ENCODE results near the gene UBASH3B.

Gene UBASH3B

DNA sequence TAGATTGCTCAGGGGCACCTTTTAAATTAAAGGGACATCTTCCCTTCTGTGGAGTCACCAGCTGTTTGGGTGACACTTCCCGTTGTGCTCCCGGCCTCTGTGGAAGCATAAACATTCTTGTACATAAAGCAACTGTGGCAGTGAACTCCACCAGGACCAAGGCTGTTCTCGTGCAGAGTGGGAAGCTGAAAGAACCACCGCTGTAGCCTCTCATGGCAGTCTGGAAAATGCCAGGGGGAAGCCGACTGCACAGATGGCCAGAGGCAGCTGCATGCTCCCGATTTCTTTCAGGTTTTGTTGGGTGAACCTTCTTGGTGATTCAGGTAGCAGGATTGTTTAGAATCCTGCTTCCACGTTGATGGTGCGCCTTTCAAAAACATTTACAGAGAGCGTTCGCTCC, 10.3 kb downstream of the UBASH3B start:
- Histone ChIP-seq H3K4me3 (ENCODE audit: low read length) (no peak overlapping the region), H3K9me3 (replicated peaks; ENCODE audit: low read length) (no peaks in the 10 kb centered on the region), H3K4me2 (ENCODE audit: low read length) (no peak overlapping the region), H3K27me3 (ENCODE audit: control insufficient read depth, insufficient read depth, low read length) (no peaks in the 10 kb centered on the region), H3K4me1 (ENCODE audit: control insufficient read depth, insufficient read depth, low read length) (peaks cover 32% of the 10 kb centered on the region), H3K9ac (ENCODE audit: low read depth, low read length) (no peak overlapping the region), H3K36me3 (ENCODE audit: insufficient read depth, low read length) (peaks cover 30% of the 10 kb centered on the region)

DNA sequence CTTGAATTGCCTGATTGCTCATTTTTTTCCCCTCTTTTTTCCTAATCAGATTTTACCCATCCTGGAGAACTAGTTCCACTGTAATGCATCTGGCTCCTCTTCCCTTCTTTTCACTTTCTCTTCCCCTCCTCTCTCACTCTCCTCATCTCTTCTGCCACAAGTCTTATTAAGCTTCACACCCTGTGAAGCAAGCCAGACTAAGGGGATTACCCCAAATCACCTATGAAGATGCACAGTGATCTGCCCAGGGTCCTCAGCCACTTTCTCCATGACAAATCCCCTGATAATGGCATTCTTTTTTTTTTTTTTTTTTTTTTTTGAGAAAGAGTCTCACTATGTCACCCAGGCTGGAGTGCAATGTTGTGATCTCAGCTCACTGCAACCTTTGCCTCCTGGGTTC, 11.2 kb downstream of the UBASH3B start:
- H3K27me3 ChIP-seq (ENCODE audit: control insufficient read depth, insufficient read depth, low read length): no peaks in the 10 kb centered on the region
- H3K9ac ChIP-seq (ENCODE audit: low read depth, low read length): no peak overlapping the region
- H3K4me2 ChIP-seq (ENCODE audit: low read length): no peak overlapping the region
- H3K4me3 ChIP-seq (ENCODE audit: low read length): no peak overlapping the region
- H3K4me1 ChIP-seq (ENCODE audit: control insufficient read depth, insufficient read depth, low read length): peaks cover 27% of the 10 kb centered on the region
- peaks cover 27% of the 10 kb centered on the region for H3K36me3 ChIP-seq (ENCODE audit: insufficient read depth, low read length)
- no peaks in the 10 kb centered on the region for H3K9me3 ChIP-seq (replicated peaks; ENCODE audit: low read length)

DNA sequence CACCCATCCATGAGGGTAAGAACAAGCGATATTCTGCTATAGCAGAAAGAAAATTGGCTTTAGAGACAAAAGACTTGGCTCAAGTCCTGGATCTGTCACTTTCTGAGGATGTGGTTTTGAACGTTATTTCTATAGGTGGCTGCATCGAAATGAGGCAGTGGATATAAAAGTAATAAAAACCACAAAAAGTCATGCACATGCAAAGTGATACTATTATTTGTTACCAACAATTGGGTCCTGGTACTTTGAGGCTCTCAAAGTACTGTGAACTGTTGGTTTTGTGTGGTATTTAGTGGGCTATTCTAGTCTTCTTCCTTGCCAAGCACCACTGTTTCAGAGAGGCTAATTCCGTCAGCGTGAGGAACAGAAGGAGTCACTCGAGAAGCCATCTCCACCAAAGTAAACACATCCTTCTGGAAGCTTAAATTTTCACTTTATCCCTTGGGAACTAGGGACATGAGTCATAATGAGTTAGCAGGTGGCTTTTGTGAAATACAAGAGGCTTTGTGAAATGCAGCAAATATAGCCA, 13.1 kb downstream of the UBASH3B start:
- Histone ChIP-seq H3K4me3 (ENCODE audit: low read length) (no peak overlapping the region), H3K9ac (ENCODE audit: low read depth, low read length) (no peak overlapping the region), H3K4me1 (ENCODE audit: control insufficient read depth, insufficient read depth, low read length) (peaks cover 31% of the 10 kb centered on the region)

DNA sequence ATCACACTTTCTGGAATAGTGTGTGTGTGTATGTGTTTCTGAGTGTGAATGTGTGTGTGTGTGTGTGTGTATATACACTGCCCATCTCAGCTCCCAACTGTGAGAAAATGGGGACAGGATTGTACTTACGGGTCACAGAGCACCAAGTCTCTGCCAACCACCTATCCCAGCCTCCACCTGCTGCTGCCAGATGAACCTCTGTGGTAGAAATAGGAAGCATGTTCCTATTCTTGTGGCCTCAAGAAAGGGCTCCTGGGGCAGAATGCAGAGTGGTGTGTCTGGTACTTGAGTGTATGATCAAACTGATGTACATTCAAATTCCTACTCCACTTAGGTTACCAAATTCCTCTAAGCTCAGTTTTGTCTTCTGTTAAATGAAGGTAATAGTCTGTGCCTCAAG, 14.6 kb downstream of the UBASH3B start:
- H3K9me3 ChIP-seq (replicated peaks; ENCODE audit: low read length): no peaks in the 10 kb centered on the region

More for the DNA sequence above, 13.1 kb downstream of the UBASH3B start:
- H3K36me3 ChIP-seq (ENCODE audit: insufficient read depth, low read length): peaks cover 29% of the 10 kb centered on the region
- no peaks in the 10 kb centered on the region for H3K27me3 ChIP-seq (ENCODE audit: control insufficient read depth, insufficient read depth, low read length)
- H3K9me3 ChIP-seq (replicated peaks; ENCODE audit: low read length): no peaks in the 10 kb centered on the region
- H3K4me2 ChIP-seq (ENCODE audit: low read length): peak overlapping the region; percentile 33

DNA sequence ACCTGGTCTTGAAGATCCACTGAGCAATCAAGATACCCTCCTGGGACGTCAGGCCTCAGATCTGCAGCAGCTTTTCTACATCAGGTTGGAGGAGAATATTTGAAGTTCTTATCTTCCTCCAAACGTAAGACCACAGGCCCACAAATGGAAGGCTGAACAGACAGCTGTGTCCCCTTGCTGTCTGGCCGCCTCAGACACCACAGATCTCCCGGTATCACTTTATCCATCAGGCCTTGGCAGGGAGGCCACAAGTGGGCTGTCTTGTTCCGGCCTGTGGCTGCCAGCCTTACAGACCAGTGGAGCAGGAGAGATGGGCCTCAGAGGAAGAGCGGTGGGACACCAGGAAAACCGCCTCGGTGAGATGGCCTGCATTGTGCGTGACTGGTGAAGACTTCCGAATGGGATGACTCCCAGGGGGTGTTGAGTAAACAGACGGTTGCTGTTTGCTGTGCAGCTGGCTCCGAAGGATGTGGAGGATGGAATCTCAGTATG, 15.9 kb downstream of the UBASH3B start:
- no peak overlapping the region for H3K4me2 ChIP-seq (ENCODE audit: low read length)
- peaks cover 25% of the 10 kb centered on the region for H3K4me1 ChIP-seq (ENCODE audit: control insufficient read depth, insufficient read depth, low read length)

More for the DNA sequence above, 14.6 kb downstream of the UBASH3B start:
- H3K4me1 ChIP-seq (ENCODE audit: control insufficient read depth, insufficient read depth, low read length): peaks cover 25% of the 10 kb centered on the region
- no peak overlapping the region for H3K9ac ChIP-seq (ENCODE audit: low read depth, low read length)
- H3K4me2 ChIP-seq (ENCODE audit: low read length): no peak overlapping the region
- H3K36me3 ChIP-seq (ENCODE audit: insufficient read depth, low read length): peaks cover 29% of the 10 kb centered on the region
- no peaks in the 10 kb centered on the region for H3K27me3 ChIP-seq (ENCODE audit: control insufficient read depth, insufficient read depth, low read length)
- no peak overlapping the region for H3K4me3 ChIP-seq (ENCODE audit: low read length)

DNA sequence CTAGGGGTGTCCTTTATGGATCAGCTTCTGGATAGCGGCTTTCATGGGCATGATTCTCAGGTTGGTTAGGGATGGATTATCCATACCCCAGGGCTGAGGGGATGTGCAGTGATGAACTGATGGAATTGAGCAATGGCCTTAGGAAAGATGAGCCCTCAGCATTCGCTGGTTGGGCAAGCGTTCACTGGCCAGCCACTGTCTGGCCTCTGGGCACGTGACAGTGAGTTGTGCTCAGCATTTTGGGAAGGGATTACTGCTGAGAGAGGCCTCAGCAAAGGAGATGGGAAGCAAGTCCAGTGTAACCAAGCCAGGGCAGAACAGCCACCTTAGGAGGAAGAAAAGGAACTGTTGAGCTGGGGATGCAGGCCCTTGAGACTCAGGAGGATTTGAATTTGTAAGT, 17.4 kb downstream of the UBASH3B start:
- peaks cover 30% of the 10 kb centered on the region for H3K36me3 ChIP-seq (ENCODE audit: insufficient read depth, low read length)
- H3K4me2 ChIP-seq (ENCODE audit: low read length): no peak overlapping the region

More for the DNA sequence above, 15.9 kb downstream of the UBASH3B start:
- Histone ChIP-seq H3K9ac (ENCODE audit: low read depth, low read length) (no peak overlapping the region), H3K4me3 (ENCODE audit: low read length) (no peak overlapping the region), H3K9me3 (replicated peaks; ENCODE audit: low read length) (no peaks in the 10 kb centered on the region), H3K36me3 (ENCODE audit: insufficient read depth, low read length) (peaks cover 24% of the 10 kb centered on the region), H3K27me3 (ENCODE audit: control insufficient read depth, insufficient read depth, low read length) (no peaks in the 10 kb centered on the region)

DNA sequence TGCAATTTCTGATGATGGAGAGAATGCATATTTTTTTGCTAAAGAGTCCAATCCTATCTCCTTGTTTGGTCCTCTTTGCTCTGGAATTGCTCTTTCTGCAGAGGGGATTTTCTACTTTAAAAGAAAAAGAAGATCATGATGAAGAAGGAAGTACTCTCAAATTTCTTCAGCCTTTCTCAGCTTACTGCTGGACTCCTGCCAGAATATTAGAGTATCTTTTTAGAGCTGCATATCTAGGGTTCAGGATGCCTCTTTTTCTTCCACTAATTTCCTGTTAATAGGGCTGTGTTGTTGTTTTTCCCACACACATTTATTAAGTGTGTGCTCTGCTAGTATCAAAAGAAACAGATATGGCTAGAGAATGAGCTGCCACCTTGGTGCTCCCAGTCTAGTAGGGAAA, 18.2 kb downstream of the UBASH3B start:
- H3K4me3 ChIP-seq (ENCODE audit: low read length): no peak overlapping the region
- peaks cover 31% of the 10 kb centered on the region for H3K36me3 ChIP-seq (ENCODE audit: insufficient read depth, low read length)
- H3K9ac ChIP-seq (ENCODE audit: low read depth, low read length): no peak overlapping the region
- no peak overlapping the region for H3K4me2 ChIP-seq (ENCODE audit: low read length)
- H3K9me3 ChIP-seq (replicated peaks; ENCODE audit: low read length): no peaks in the 10 kb centered on the region
- H3K4me1 ChIP-seq (ENCODE audit: control insufficient read depth, insufficient read depth, low read length): peaks cover 23% of the 10 kb centered on the region
- no peaks in the 10 kb centered on the region for H3K27me3 ChIP-seq (ENCODE audit: control insufficient read depth, insufficient read depth, low read length)

More for the DNA sequence above, 17.4 kb downstream of the UBASH3B start:
- H3K27me3 ChIP-seq (ENCODE audit: control insufficient read depth, insufficient read depth, low read length): no peaks in the 10 kb centered on the region
- no peaks in the 10 kb centered on the region for H3K9me3 ChIP-seq (replicated peaks; ENCODE audit: low read length)
- H3K4me1 ChIP-seq (ENCODE audit: control insufficient read depth, insufficient read depth, low read length): peaks cover 25% of the 10 kb centered on the region
- no peak overlapping the region for H3K4me3 ChIP-seq (ENCODE audit: low read length)
- no peak overlapping the region for H3K9ac ChIP-seq (ENCODE audit: low read depth, low read length)

DNA sequence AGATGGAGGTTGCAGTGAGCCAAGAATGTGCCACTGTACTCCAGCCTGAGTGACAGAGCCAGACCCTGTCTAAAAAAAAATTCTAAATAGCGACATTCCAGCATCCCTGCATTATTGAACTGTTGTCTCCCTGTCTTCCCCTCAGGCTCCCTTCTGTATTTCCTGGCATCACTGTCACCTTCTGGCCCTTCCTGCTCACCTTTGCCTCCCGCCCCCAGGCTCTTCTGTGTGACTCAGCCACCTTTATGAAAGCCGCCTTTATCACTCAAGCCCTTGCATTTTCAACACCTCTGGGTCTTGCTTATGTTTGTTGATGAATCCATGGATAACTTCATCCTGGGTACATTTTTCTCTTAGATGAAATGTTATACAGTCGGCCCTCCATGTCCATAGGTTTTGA, 21.1 kb downstream of the UBASH3B start:
- Histone ChIP-seq H3K27me3 (ENCODE audit: control insufficient read depth, insufficient read depth, low read length) (no peaks in the 10 kb centered on the region), H3K9ac (ENCODE audit: low read depth, low read length) (no peak overlapping the region), H3K4me1 (ENCODE audit: control insufficient read depth, insufficient read depth, low read length) (peaks cover 30% of the 10 kb centered on the region), H3K9me3 (replicated peaks; ENCODE audit: low read length) (no peaks in the 10 kb centered on the region), H3K4me3 (ENCODE audit: low read length) (no peak overlapping the region), H3K4me2 (ENCODE audit: low read length) (no peak overlapping the region), H3K36me3 (ENCODE audit: insufficient read depth, low read length) (peaks cover 16% of the 10 kb centered on the region)

DNA sequence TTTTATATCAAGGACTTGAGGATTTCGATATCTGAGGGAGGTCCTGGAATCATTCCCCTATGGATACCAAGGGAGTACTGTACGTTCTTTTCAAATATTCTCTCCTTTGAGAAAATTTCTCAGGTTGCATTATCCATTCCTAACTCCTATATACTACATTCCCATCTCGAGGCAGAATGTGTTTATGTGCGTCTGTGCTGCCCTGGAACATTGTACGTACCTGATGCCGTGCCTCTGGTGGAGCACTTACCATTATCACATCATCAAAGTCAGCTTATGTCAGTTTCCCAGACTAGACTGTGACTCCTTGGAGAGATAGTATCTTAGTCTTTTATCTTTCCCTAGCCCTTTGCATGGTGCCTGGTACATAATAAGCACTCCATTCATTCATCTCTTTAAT, 21.7 kb downstream of the UBASH3B start:
- Histone ChIP-seq H3K36me3 (ENCODE audit: insufficient read depth, low read length) (peaks cover 12% of the 10 kb centered on the region), H3K4me3 (ENCODE audit: low read length) (no peak overlapping the region), H3K4me2 (ENCODE audit: low read length) (no peak overlapping the region), H3K27me3 (ENCODE audit: control insufficient read depth, insufficient read depth, low read length) (no peaks in the 10 kb centered on the region), H3K9me3 (replicated peaks; ENCODE audit: low read length) (no peaks in the 10 kb centered on the region), H3K4me1 (ENCODE audit: control insufficient read depth, insufficient read depth, low read length) (peaks cover 37% of the 10 kb centered on the region), H3K9ac (ENCODE audit: low read depth, low read length) (no peak overlapping the region)

DNA sequence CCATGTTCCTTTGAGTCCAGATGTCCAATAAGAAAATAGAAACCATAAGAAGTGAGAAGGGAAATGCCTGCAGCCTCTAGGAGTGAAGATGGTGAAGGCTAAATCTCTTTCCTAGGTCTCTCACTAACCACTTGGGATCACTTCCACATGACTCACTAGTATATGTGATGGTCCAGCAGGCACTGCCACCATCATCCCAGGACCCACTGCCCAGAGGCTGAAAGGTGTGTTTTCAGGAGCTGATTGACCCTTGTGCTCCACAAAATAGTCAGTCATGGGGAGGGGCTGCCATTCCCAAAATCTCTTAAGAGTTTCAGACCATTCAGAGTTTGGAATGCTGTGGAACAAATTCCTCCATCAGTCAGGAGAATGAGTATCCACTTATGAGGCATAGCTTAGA, 22.9 kb downstream of the UBASH3B start:
- Histone ChIP-seq H3K9me3 (replicated peaks; ENCODE audit: low read length) (no peaks in the 10 kb centered on the region), H3K4me1 (ENCODE audit: control insufficient read depth, insufficient read depth, low read length) (peaks cover 34% of the 10 kb centered on the region), H3K27me3 (ENCODE audit: control insufficient read depth, insufficient read depth, low read length) (no peaks in the 10 kb centered on the region), H3K4me3 (ENCODE audit: low read length) (no peak overlapping the region), H3K9ac (ENCODE audit: low read depth, low read length) (no peak overlapping the region), H3K4me2 (ENCODE audit: low read length) (no peak overlapping the region), H3K36me3 (ENCODE audit: insufficient read depth, low read length) (peaks cover 12% of the 10 kb centered on the region)

DNA sequence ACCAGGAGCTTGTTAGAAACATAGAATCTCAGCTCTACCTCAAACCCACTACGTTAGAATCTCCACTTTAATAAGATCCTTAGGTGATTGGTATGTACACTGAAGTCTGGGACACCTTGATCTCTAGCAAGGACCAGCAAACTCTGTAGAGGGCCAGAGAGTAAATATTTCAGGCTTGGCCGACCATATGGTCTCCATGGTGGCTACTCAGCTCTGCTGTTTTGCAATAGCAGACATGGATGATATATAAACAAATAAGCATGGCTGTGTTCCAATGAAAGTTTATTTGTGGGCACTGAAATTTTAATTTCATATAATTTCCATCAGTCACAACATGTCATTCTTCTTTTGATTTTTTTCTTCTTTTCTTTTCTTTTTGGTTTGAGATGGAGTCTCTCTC, 23.9 kb downstream of the UBASH3B start:
- H3K9me3 ChIP-seq (replicated peaks; ENCODE audit: low read length): no peaks in the 10 kb centered on the region
- no peaks in the 10 kb centered on the region for H3K27me3 ChIP-seq (ENCODE audit: control insufficient read depth, insufficient read depth, low read length)
- H3K36me3 ChIP-seq (ENCODE audit: insufficient read depth, low read length): peaks cover 12% of the 10 kb centered on the region
- H3K4me3 ChIP-seq (ENCODE audit: low read length): no peak overlapping the region
- H3K4me1 ChIP-seq (ENCODE audit: control insufficient read depth, insufficient read depth, low read length): peaks cover 30% of the 10 kb centered on the region
- no peak overlapping the region for H3K9ac ChIP-seq (ENCODE audit: low read depth, low read length)
- no peak overlapping the region for H3K4me2 ChIP-seq (ENCODE audit: low read length)

DNA sequence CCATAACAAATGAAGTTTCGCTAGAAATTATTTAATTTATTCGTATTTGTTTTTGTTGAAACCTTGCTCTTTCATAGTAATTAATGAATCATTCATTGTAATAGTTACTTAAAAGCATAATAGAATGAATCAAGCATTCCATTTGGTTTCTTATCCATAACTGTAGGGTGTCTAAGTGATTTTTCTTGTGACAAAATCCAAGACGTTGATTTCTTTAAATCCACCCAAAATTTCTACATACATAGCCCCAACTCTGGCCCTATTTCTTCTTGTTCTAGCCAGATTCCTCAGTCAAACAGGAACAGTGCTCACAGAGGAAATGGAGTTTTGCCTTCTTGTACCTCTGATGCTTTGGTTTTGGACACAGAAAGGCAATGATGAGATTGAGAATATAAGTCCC, 25.5 kb downstream of the UBASH3B start:
- Histone ChIP-seq H3K4me2 (ENCODE audit: low read length) (peak overlapping the region; percentile 33), H3K9me3 (replicated peaks; ENCODE audit: low read length) (no peaks in the 10 kb centered on the region), H3K4me3 (ENCODE audit: low read length) (no peak overlapping the region), H3K36me3 (ENCODE audit: insufficient read depth, low read length) (peaks cover 12% of the 10 kb centered on the region), H3K9ac (ENCODE audit: low read depth, low read length) (no peak overlapping the region), H3K4me1 (ENCODE audit: control insufficient read depth, insufficient read depth, low read length) (peaks cover 33% of the 10 kb centered on the region), H3K27me3 (ENCODE audit: control insufficient read depth, insufficient read depth, low read length) (no peaks in the 10 kb centered on the region)

All from skeletal muscle satellite cell (primary cell).